GM23248 (cell line): Measurements from ENCODE around the gene IDH3G. TPM values are rescaled to one million over a fixed set of nuclear protein-coding genes. Genes with fewer than 3 reads are reported as not detected.

Experiments used
- DNase-seq: peaks from one replicate; pipeline ENCODE4 v3.0.0-alpha.2; 2015
- H2AFZ ChIP-seq: fragments of 200-600 bp; sonication (generic); 2 replicates; pipeline ENCODE4 v1.6.1; 2016; ENCODE audit warnings: antibody characterized with exemption
- H3F3A ChIP-seq: fragments of 200-600 bp; sonication (generic); 2 replicates; pipeline ENCODE4 v1.6.1; 2016; ENCODE audit warnings: mild to moderate bottlenecking, antibody characterized with exemption, mixed run types; ENCODE audit not compliant: insufficient read depth
- H3K27ac ChIP-seq: fragments of 200-600 bp; sonication (generic); 2 replicates; pipeline ENCODE4 v1.5.1; 2016; ENCODE audit warnings: mild to moderate bottlenecking
- H3K27me3 ChIP-seq: fragments of 200-600 bp; sonication (generic); replicated peaks from 2 replicates; pipeline ENCODE4 v1.6.1; 2016; ENCODE audit warnings: mild to moderate bottlenecking; ENCODE audit not compliant: insufficient read depth
- H3K36me3 ChIP-seq: fragments of 200-600 bp; sonication (generic); 2 replicates; pipeline ENCODE4 v1.6.1; 2016; ENCODE audit warnings: low read depth, mild to moderate bottlenecking
- H3K4me1 ChIP-seq: fragments of 200-600 bp; sonication (generic); 2 replicates; pipeline ENCODE4 v1.6.1; 2016; ENCODE audit warnings: mild to moderate bottlenecking; ENCODE audit not compliant: insufficient read depth
- H3K4me2 ChIP-seq: fragments of 200-600 bp; sonication (generic); one replicate; pipeline ENCODE4 v1.6.1; 2016; ENCODE audit warnings: mild to moderate bottlenecking; ENCODE audit not compliant: unreplicated experiment
- H3K4me3 ChIP-seq: fragments of 200-600 bp; sonication (generic); 2 replicates; pipeline ENCODE4 v1.5.1; 2016; ENCODE audit warnings: mild to moderate bottlenecking
- H3K79me2 ChIP-seq: fragments of 200-600 bp; sonication (generic); 2 replicates; pipeline ENCODE4 v1.6.1; 2016; ENCODE audit warnings: mild to moderate bottlenecking; ENCODE audit not compliant: insufficient read depth
- H3K9ac ChIP-seq: fragments of 200-600 bp; sonication (generic); 2 replicates; pipeline ENCODE4 v1.6.1; 2016; ENCODE audit warnings: mild to moderate bottlenecking
- H3K9me2 ChIP-seq: fragments of 200-600 bp; sonication (generic); 2 replicates; pipeline ENCODE4 v1.6.1; 2016; ENCODE audit warnings: mixed run types, mild to moderate bottlenecking, moderate library complexity; ENCODE audit not compliant: insufficient read depth
- H3K9me3 ChIP-seq: fragments of 200-600 bp; sonication (generic); one replicate; pipeline ENCODE4 v1.6.1; 2017; ENCODE audit warnings: low read depth
- H4K20me1 ChIP-seq: fragments of 200-600 bp; sonication (generic); 2 replicates; pipeline ENCODE4 v1.6.0; 2016; ENCODE audit not compliant: insufficient read depth
- EZH2 ChIP-seq: fragments of 200-600 bp; sonication (generic); IDR thresholded peaks from 2 replicates; pipeline ENCODE4 v1.6.1; 2018; ENCODE audit warnings: antibody characterized with exemption, mild to moderate bottlenecking; ENCODE audit not compliant: insufficient read depth, poor library complexity, severe bottlenecking
- EZH2phosphoT487 ChIP-seq: fragments of 200-600 bp; sonication (generic); IDR thresholded peaks from 2 replicates; pipeline ENCODE4 v1.6.1; 2018; ENCODE audit warnings: antibody characterized with exemption, moderate library complexity, mild to moderate bottlenecking, low read depth; ENCODE audit not compliant: insufficient read depth
- whole genome bisulfite sequencing, 2 experiments: methylation state at CpG; one replicate each; pipeline ENCODE4 v1.1.6; 2015 to 2017; ENCODE audit warnings: low lambda C conversion rate in 2 of 2, low coverage in 1 of 2; ENCODE audit errors: missing lambda C conversion rate in 2 of 2; 5-methylcytosine and 5-hydroxymethylcytosine counted together
- in situ Hi-C: fragments of 300-500 bp; cut with MboI; formaldehyde crosslinking; loops from 2 replicates; pipeline ENCODE4 v1.15.0; 2020
- polyA plus RNA-seq: library from polyadenylated mRNA; unstranded; fragments of >200 nt; fragmentation: Nextera tagmentation; extraction: Ambion mirVana; gene quantifications from 2 replicates; pipeline ENCODE4 v1.2.1, GENCODE V29; 2016
- total RNA-seq: library from RNA; depleted of rRNA; stranded (reverse); fragments of >200 nt; shearing (Covaris generic); gene quantifications from 2 replicates; pipeline ENCODE4 v1.2.3, GENCODE V29; 2014

Gene IDH3G
- total and polyA plus RNA-seq, 2 experiments from 2014 or later, result 83.2 to 88.2 TPM

DNA sequence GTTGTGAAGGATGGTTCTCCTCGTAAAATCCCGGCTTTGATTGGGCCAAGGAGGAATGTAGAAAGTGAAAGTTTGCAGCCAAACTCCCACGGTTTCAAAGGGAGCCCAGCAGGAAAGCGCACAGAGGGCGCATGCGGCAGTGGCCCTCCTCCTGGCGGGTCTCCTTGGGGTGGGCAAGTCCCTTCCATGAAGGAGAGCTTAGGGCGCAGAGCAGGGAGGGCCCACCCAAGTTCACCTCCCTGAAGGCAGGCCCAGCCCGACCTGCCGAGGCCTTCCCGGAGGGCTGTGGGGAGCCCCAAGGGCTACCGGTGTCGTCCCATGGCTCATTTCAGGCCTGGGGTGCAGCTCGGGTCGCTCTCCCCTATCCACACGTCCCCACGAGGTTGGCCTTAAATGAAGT is 34.1 kb upstream of the IDH3G start:
- 67 to 79% methylated on average over 7 of the region's 17 CpGs for WGBS, 2 experiments
- DNase-seq, result no peak
- Histone ChIP-seq H3K27ac (no peak overlapping the region), H3K9ac (no peak overlapping the region), H3K79me2 (no peaks in the 10 kb centered on the region), H3K9me3 (no peaks in the 10 kb centered on the region), H2AFZ (no peak overlapping the region), H3K4me3 (no peak overlapping the region), H3K27me3 (no peaks in the 10 kb centered on the region; the same call in 1 of the 2 replicates), H3K4me1 (no peaks in the 10 kb centered on the region), H3F3A (no peaks in the 10 kb centered on the region), H4K20me1 (no peaks in the 10 kb centered on the region), H3K36me3 (no peaks in the 10 kb centered on the region), H3K9me2 (no peaks in the 10 kb centered on the region), H3K4me2 (no peak overlapping the region)
- in situ Hi-C loops, result no loop called here
- no peak for TF ChIP-seq EZH2phosphoT487
- no peak for TF ChIP-seq EZH2

GRCh38 chrX:153827903-153828302 is 33.7 kb upstream of the IDH3G start:
- Histone ChIP-seq H3K4me3 (no peak overlapping the region), H2AFZ (no peak overlapping the region), H3K9me2 (no peaks in the 10 kb centered on the region), H3K9ac (no peak overlapping the region), H3K27me3 (no peaks in the 10 kb centered on the region; the same call in 1 of the 2 replicates), H3K9me3 (no peaks in the 10 kb centered on the region), H3K4me1 (no peaks in the 10 kb centered on the region), H3K79me2 (no peaks in the 10 kb centered on the region), H3F3A (no peaks in the 10 kb centered on the region), H4K20me1 (no peaks in the 10 kb centered on the region), H3K4me2 (no peak overlapping the region), H3K36me3 (no peaks in the 10 kb centered on the region), H3K27ac (no peak overlapping the region)
- in situ Hi-C loops, result no loop called here
- 82 to 90% methylated on average over 8 to 9 of the region's 9 CpGs for WGBS, 2 experiments
- TF ChIP-seq EZH2 (no peak), EZH2phosphoT487 (no peak)
- no peak for DNase-seq

GRCh38 chrX:153827016-153827415 is 32.8 kb upstream of the IDH3G start:
- Histone ChIP-seq H3K4me1 (no peaks in the 10 kb centered on the region), H3K9me3 (no peaks in the 10 kb centered on the region), H3K79me2 (no peaks in the 10 kb centered on the region), H3K9ac (no peak overlapping the region), H3K27me3 (no peaks in the 10 kb centered on the region; the same call in 1 of the 2 replicates), H2AFZ (no peak overlapping the region), H3K4me3 (no peak overlapping the region), H3K36me3 (no peaks in the 10 kb centered on the region), H3K4me2 (no peak overlapping the region), H4K20me1 (no peaks in the 10 kb centered on the region), H3F3A (no peaks in the 10 kb centered on the region), H3K9me2 (no peaks in the 10 kb centered on the region), H3K27ac (no peak overlapping the region)
- 71 to 79% methylated on average over 3 of the region's 3 CpGs for WGBS, 2 experiments
- in situ Hi-C loops, result no loop called here
- TF ChIP-seq EZH2, result no peak
- no peak for TF ChIP-seq EZH2phosphoT487
- no peak for DNase-seq

DNA sequence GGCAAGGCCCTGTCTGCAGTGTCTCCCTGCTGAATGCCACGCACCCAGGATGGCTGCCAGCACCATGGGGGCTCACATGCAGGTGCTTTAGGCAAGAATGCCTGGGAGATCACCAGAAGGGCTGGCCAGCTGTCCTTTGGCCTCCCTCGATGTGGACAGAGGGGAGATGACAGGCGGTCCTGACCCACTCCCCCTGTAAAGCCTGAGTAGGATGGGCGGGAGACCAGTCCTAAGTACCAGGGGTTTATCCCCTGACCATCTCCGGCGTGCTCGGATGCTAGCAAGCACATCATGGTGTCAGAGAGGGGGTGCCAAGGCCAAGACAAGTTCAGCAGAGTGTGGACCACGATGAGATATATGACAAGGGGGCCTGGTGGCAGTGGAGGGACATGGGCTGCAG is 30.9 kb upstream of the IDH3G start:
- no peaks in the 10 kb centered on the region for H4K20me1 ChIP-seq
- H3K4me3 ChIP-seq, result no peak overlapping the region
- no peaks in the 10 kb centered on the region for H3K9me2 ChIP-seq
- H3K4me1 ChIP-seq, result no peaks in the 10 kb centered on the region
- H3K27me3 ChIP-seq, result no peaks in the 10 kb centered on the region; the same call in 1 of the 2 replicates
- H2AFZ ChIP-seq, result no peak overlapping the region
- TF ChIP-seq EZH2 (no peak), EZH2phosphoT487 (no peak)
- no peak for DNase-seq
- H3K9me3 ChIP-seq, result no peaks in the 10 kb centered on the region
- no peaks in the 10 kb centered on the region for H3F3A ChIP-seq
- H3K27ac ChIP-seq, result no peak overlapping the region
- no peak overlapping the region for H3K9ac ChIP-seq
- H3K79me2 ChIP-seq, result no peaks in the 10 kb centered on the region
- 68 to 79% methylated on average over 4 to 6 of the region's 8 CpGs for WGBS, 2 experiments
- in situ Hi-C loops, result no loop called here
- no peak overlapping the region for H3K4me2 ChIP-seq
- no peaks in the 10 kb centered on the region for H3K36me3 ChIP-seq

- 68 to 72% methylated on average over 3 to 4 of the region's 10 CpGs for WGBS, 2 experiments
- in situ Hi-C loops, result no loop called here
- H3K27ac ChIP-seq, result no peak overlapping the region
Measured at GRCh38 chrX:153824348-153824747, 30.2 kb upstream of the IDH3G start.

More at GRCh38 chrX:153824348-153824747, 30.2 kb upstream of the IDH3G start:
- H3K36me3 ChIP-seq, result no peaks in the 10 kb centered on the region
- no peak overlapping the region for H3K4me2 ChIP-seq
- H2AFZ ChIP-seq, result no peak overlapping the region
- H3K4me1 ChIP-seq, result no peaks in the 10 kb centered on the region
- H3F3A ChIP-seq, result no peaks in the 10 kb centered on the region
- H3K9ac ChIP-seq, result no peak overlapping the region
- no peak for TF ChIP-seq EZH2phosphoT487
- no peak for TF ChIP-seq EZH2
- no peak overlapping the region for H3K4me3 ChIP-seq
- H3K27me3 ChIP-seq, result no peaks in the 10 kb centered on the region; the same call in 1 of the 2 replicates
- H3K9me3 ChIP-seq, result no peaks in the 10 kb centered on the region
- H4K20me1 ChIP-seq, result no peaks in the 10 kb centered on the region
- no peak for DNase-seq
- H3K79me2 ChIP-seq, result no peaks in the 10 kb centered on the region
- H3K9me2 ChIP-seq, result no peaks in the 10 kb centered on the region
